H9 (cell line): ENCODE results near the gene ZNF541. TPM values are rescaled to one million over a fixed set of nuclear protein-coding genes. Genes with fewer than 3 reads are reported as not detected.

Experiments
- DNase-seq: peaks from one replicate; pipeline ENCODE4 v3.0.0-alpha.2; 2017
- H2AFZ ChIP-seq: one replicate; pipeline ENCODE4 v1.6.1; 2013; ENCODE audit warnings: mild to moderate bottlenecking, low read length, control low read depth, moderate library complexity
- H2AK5ac ChIP-seq: 2 replicates; pipeline ENCODE4 v1.6.1; 2013; ENCODE audit warnings: low read length, control low read depth, mixed read lengths; ENCODE audit not compliant: insufficient read length
- H2BK120ac ChIP-seq: one replicate; pipeline ENCODE4 v1.6.1; 2013; ENCODE audit warnings: low read depth, mild to moderate bottlenecking, low read length, control low read depth, inconsistent platforms; ENCODE audit not compliant: poor library complexity, severe bottlenecking
- H2BK12ac ChIP-seq: 2 replicates; pipeline ENCODE4 v1.6.1; 2013; ENCODE audit warnings: low read length, control low read depth, mixed read lengths, low read depth; ENCODE audit not compliant: insufficient read length
- H2BK15ac ChIP-seq: 2 replicates; pipeline ENCODE4 v1.6.1; 2013; ENCODE audit warnings: low read depth, low read length, control low read depth
- H2BK20ac ChIP-seq: one replicate; pipeline ENCODE4 v1.6.1; 2013; ENCODE audit warnings: low read depth, mild to moderate bottlenecking, low read length, control low read depth, inconsistent platforms; ENCODE audit not compliant: poor library complexity, severe bottlenecking
- H2BK5ac ChIP-seq: 2 replicates; pipeline ENCODE4 v1.6.1; 2013; ENCODE audit warnings: low read length, control low read depth, mixed read lengths; ENCODE audit not compliant: insufficient read length
- H3K14ac ChIP-seq: 2 replicates; pipeline ENCODE4 v1.6.1; 2013; ENCODE audit warnings: low read length, control low read depth; ENCODE audit not compliant: insufficient read depth
- H3K18ac ChIP-seq: 2 replicates; pipeline ENCODE4 v1.6.1; 2013; ENCODE audit warnings: low read depth, mild to moderate bottlenecking, mixed read lengths, low read length, control low read depth; ENCODE audit not compliant: insufficient read length
- H3K23ac ChIP-seq: 2 replicates; pipeline ENCODE4 v1.6.1; 2013; ENCODE audit warnings: low read length, control low read depth, mixed read lengths, low read depth; ENCODE audit not compliant: insufficient read length
- H3K23me2 ChIP-seq: 2 replicates; pipeline ENCODE4 v1.6.1; 2013; ENCODE audit warnings: low read depth, mild to moderate bottlenecking, mixed read lengths, low read length, control low read depth; ENCODE audit not compliant: insufficient read length, poor library complexity, severe bottlenecking
- H3K27ac ChIP-seq: 2 replicates; pipeline ENCODE4 v1.5.1; 2013; ENCODE audit warnings: low read length, control low read depth, mixed read lengths, low read depth; ENCODE audit not compliant: insufficient read length
- H3K27me3 ChIP-seq: 2 replicates; pipeline ENCODE4 v1.6.1; 2013; ENCODE audit warnings: low read length, control low read depth, inconsistent platforms; ENCODE audit not compliant: insufficient read depth
- H3K4ac ChIP-seq: 2 replicates; pipeline ENCODE4 v1.6.1; 2013; ENCODE audit warnings: low read depth, mild to moderate bottlenecking, control low read depth, inconsistent platforms, low read length, moderate library complexity
- H3K4me1 ChIP-seq: 2 replicates; pipeline ENCODE4 v1.6.1; 2013; ENCODE audit warnings: low read length, control low read depth, inconsistent platforms; ENCODE audit not compliant: insufficient read depth
- H3K4me2 ChIP-seq: 2 replicates; pipeline ENCODE4 v1.6.1; 2013; ENCODE audit warnings: low read length, control low read depth, mixed read lengths; ENCODE audit not compliant: insufficient read length, insufficient read depth
- H3K56ac ChIP-seq: 2 replicates; pipeline ENCODE4 v1.6.1; 2013; ENCODE audit warnings: low read depth, mild to moderate bottlenecking, mixed read lengths, low read length, control low read depth; ENCODE audit not compliant: insufficient read length
- H3K79me1 ChIP-seq: 2 replicates; pipeline ENCODE4 v1.6.1; 2013; ENCODE audit warnings: low read depth, mild to moderate bottlenecking, moderate library complexity, low read length, control low read depth, inconsistent platforms; ENCODE audit not compliant: insufficient read depth, poor library complexity, severe bottlenecking
- H3K79me2 ChIP-seq: 2 replicates; pipeline ENCODE4 v1.6.1; 2013; ENCODE audit warnings: low read length, control low read depth, inconsistent platforms; ENCODE audit not compliant: insufficient read depth
- H3K9ac ChIP-seq: 2 replicates; pipeline ENCODE4 v1.6.1; 2013; ENCODE audit warnings: low read length, control low read depth, mixed read lengths; ENCODE audit not compliant: insufficient read length; ENCODE audit errors: extremely low read depth
- H3K9me3 ChIP-seq: one replicate; pipeline ENCODE4 v1.6.1; 2013; ENCODE audit warnings: low read depth, low read length, inconsistent platforms; ENCODE audit not compliant: control insufficient read depth
- H3T11ph ChIP-seq: one replicate; pipeline ENCODE4 v1.6.1; 2013; ENCODE audit warnings: mild to moderate bottlenecking, low read length, control low read depth, inconsistent platforms
- H4K20me1 ChIP-seq: one replicate; pipeline ENCODE4 v1.6.1; 2013; ENCODE audit not compliant: control insufficient read depth, insufficient read length, insufficient read depth
- H4K5ac ChIP-seq: 2 replicates; pipeline ENCODE4 v1.6.1; 2013; ENCODE audit warnings: low read depth, mild to moderate bottlenecking, mixed read lengths, low read length, control low read depth; ENCODE audit not compliant: insufficient read length
- H4K8ac ChIP-seq: replicated peaks from 2 replicates; pipeline ENCODE4 v1.6.1; 2013; ENCODE audit warnings: low read length, control low read depth, mixed read lengths, low read depth; ENCODE audit not compliant: insufficient read length
- H4K91ac ChIP-seq: 2 replicates; pipeline ENCODE4 v1.6.1; 2013; ENCODE audit warnings: low read depth, mild to moderate bottlenecking, moderate library complexity, mixed read lengths, low read length, control low read depth; ENCODE audit not compliant: insufficient read length
- H3K27ac Mint-ChIP-seq, 3 experiments: 2 replicates in 2 of 3; 3 replicates in 1 of 3; pipeline ENCODE4 v1.8.0; 2020 to 2021; ENCODE audit warnings: mixed read lengths in 3 of 3, mild to moderate bottlenecking in 1 of 3, moderate library complexity in 1 of 3
- H3K27me3 Mint-ChIP-seq: 2 replicates; pipeline ENCODE4 v1.8.0; 2021; ENCODE audit warnings: low read depth, mild to moderate bottlenecking, moderate library complexity, mixed read lengths
- H3K36me3 Mint-ChIP-seq, 3 experiments: 2 replicates in 2 of 3; 3 replicates in 1 of 3; pipeline ENCODE4 v1.8.0; 2020 to 2021; ENCODE audit warnings: low read depth in 3 of 3, mixed read lengths in 3 of 3; ENCODE audit not compliant: insufficient read depth in 1 of 3
- H3K4me1 Mint-ChIP-seq, 2 experiments: 2 replicates each; pipeline ENCODE4 v1.8.0; 2020; ENCODE audit warnings: mixed read lengths in 2 of 2
- H3K4me3 Mint-ChIP-seq, 2 experiments: 2 replicates in 1 of 2; 3 replicates in 1 of 2; pipeline ENCODE4 v1.8.0; 2020 to 2021; ENCODE audit warnings: mild to moderate bottlenecking in 2 of 2, mixed read lengths in 2 of 2, moderate library complexity in 1 of 2
- H3K9me3 Mint-ChIP-seq, 2 experiments: 2 replicates in 1 of 2; 3 replicates in 1 of 2; pipeline ENCODE4 v1.8.0; 2020; ENCODE audit warnings: mild to moderate bottlenecking in 2 of 2, mixed read lengths in 2 of 2, moderate library complexity in 1 of 2
- WGBS: extraction: QIAGEN DNeasy Blood & Tissue Kit; methylation state at CpG from one replicate; pipeline ENCODE4 v1.1.7; 2013; ENCODE audit warnings: missing lambda C conversion rate, low lambda C conversion rate, mixed read lengths; ENCODE audit not compliant: insufficient read length; ENCODE audit errors: extremely low coverage; 5-methylcytosine and 5-hydroxymethylcytosine counted together
- total RNA-seq: library from RNA; stranded (reverse); gene quantifications from 2 replicates; pipeline ENCODE4 v1.2.1, GENCODE V29; 2021
- TF ChIP-seq, protein P1 (sequence below): fragments of 200-600 bp; sonication (generic); conservative IDR thresholded peaks from 3 replicates; pipeline ENCODE4 v1.8.0; 2021; ENCODE audit warnings: antibody characterized with exemption, mild to moderate bottlenecking

Gene ZNF541
- total RNA-seq, 1 experiment from 2014 or later, result not detected

DNA sequence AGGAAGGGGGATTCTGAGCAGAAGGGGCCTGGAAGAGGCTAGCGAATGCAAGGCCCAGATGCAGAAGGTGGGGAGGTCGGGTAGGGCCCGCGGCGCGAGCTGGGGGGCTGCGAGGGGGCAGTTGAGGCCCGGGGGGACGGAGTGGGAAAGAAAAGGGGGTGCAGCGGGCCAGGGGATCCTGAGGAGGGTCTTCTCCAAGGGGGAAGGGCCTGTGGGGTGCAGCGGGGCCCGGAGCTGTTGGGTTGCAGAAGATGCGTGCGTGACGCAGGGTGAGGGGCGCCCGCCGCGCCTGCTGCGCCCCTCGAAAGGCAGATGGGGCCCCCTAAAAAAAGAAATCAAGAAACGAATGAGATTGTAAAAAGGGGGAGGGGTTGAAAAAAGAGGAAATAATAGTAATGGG, 313 bp downstream of the ZNF541 start:
- Histone ChIP-seq H3K4me1 (no peaks in the 10 kb centered on the region), H3K9me3 (no peaks in the 10 kb centered on the region), H4K8ac (no peak overlapping the region), H3K79me2 (no peaks in the 10 kb centered on the region), H3K4ac (no peak overlapping the region), H4K20me1 (no peaks in the 10 kb centered on the region), H2BK120ac (no peak overlapping the region), H3K79me1 (no peaks in the 10 kb centered on the region), H3K27me3 (no peaks in the 10 kb centered on the region), H2BK5ac (no peak overlapping the region), H3K23ac (no peak overlapping the region), H3K27ac (no peak overlapping the region), H3K4me2 (no peak overlapping the region), H3K9ac (no peak overlapping the region), H3K56ac (no peak overlapping the region), H3K14ac (no peak overlapping the region), H2BK12ac (no peak overlapping the region), H3K18ac (no peak overlapping the region), H2AK5ac (no peak overlapping the region), H2BK15ac (no peak overlapping the region), H4K91ac (no peak overlapping the region), H3K23me2 (no peaks in the 10 kb centered on the region), H2AFZ (no peak overlapping the region), H3T11ph (no peak overlapping the region), H2BK20ac (no peak overlapping the region), H4K5ac (no peak overlapping the region)
- no peak overlapping the region for H3K27ac Mint-ChIP-seq
- WGBS, result no CpG with 5 or more reads among the region's 22 CpGs
- DNase-seq, result no peak
- H3K9me3 Mint-ChIP-seq, result no peaks in the 10 kb centered on the region
- peaks cover 2% of the 10 kb centered on the region for H3K27me3 Mint-ChIP-seq
- no peak overlapping the region for H3K4me3 Mint-ChIP-seq
- peaks cover 0 to 12% of the 10 kb centered on the region in 2 experiments; a peak in 2 of 4 replicates for H3K4me1 Mint-ChIP-seq
- TF ChIP-seq, protein P1, sequence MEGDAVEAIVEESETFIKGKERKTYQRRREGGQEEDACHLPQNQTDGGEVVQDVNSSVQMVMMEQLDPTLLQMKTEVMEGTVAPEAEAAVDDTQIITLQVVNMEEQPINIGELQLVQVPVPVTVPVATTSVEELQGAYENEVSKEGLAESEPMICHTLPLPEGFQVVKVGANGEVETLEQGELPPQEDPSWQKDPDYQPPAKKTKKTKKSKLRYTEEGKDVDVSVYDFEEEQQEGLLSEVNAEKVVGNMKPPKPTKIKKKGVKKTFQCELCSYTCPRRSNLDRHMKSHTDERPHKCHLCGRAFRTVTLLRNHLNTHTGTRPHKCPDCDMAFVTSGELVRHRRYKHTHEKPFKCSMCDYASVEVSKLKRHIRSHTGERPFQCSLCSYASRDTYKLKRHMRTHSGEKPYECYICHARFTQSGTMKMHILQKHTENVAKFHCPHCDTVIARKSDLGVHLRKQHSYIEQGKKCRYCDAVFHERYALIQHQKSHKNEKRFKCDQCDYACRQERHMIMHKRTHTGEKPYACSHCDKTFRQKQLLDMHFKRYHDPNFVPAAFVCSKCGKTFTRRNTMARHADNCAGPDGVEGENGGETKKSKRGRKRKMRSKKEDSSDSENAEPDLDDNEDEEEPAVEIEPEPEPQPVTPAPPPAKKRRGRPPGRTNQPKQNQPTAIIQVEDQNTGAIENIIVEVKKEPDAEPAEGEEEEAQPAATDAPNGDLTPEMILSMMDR, result no peak
- no peaks in the 10 kb centered on the region for H3K36me3 Mint-ChIP-seq
